B cell (primary cell): ENCODE measurements around the gene NOL4L.

ENCODE experiments used
- CTCF ChIP-seq: fragments of 200-600 bp; IDR thresholded peaks from one replicate; pipeline ENCODE4 v1.8.0; 2022; ENCODE audit warnings: antibody characterized with exemption, mild to moderate bottlenecking
- EZH2 ChIP-seq: IDR thresholded peaks from 2 replicates; pipeline ENCODE4 v1.6.1; 2012; ENCODE audit warnings: borderline replicate concordance, low read depth, mild to moderate bottlenecking, moderate library complexity, low read length; ENCODE audit not compliant: insufficient read depth, poor library complexity, severe bottlenecking

GRCh38 chr20:32487381-32487780 is 97.8 kb downstream of the NOL4L start:
- TF ChIP-seq CTCF = no peak
- no peak for TF ChIP-seq EZH2
